T1000 (cell line): ENCODE data around the gene NPPA.
"Not testable (repeated sequence)": the region's sequence is repeated elsewhere in the genome, so short reads cannot be mapped to it uniquely, and the experiment has no call there.

Experiments
- DNase-seq: peaks from one replicate; lab custom pipeline; 2025; ENCODE audit warnings: mixed read lengths; lab: John Stamatoyannopoulos, UW

NPPA gene

GRCh38 chr1:11847667-11848372, at the start of gene NPPA:
TSS of gene NPPA (minus strand) at chr1:11847783. CDS start at chr1:11847684, 99 bp downstream.
- DNase-seq, result no peak

- not testable (repeated sequence) for DNase-seq
These were observed 46.9 kb upstream of the NPPA start for GRCh38 chr1:11894501-11894900.

- DNase-seq, result no peak
These were observed 46.3 kb upstream of the NPPA start for GRCh38 chr1:11893907-11894251.

GRCh38 chr1:11891433-11892186, 44.0 kb upstream of the NPPA start:
- no peak for DNase-seq

- DNase-seq, result no peak
These were observed 41.3 kb upstream of the NPPA start for GRCh38 chr1:11888877-11889208.

- no peak for DNase-seq
These were observed 40.8 kb upstream of the NPPA start for GRCh38 chr1:11888206-11888876.

GRCh38 chr1:11887666-11888007, 40.1 kb upstream of the NPPA start:
- no peak for DNase-seq

- no peak for DNase-seq
These were observed 39.5 kb upstream of the NPPA start for GRCh38 chr1:11886986-11887665.

GRCh38 chr1:11885916-11886315, 38.3 kb upstream of the NPPA start:
- no peak for DNase-seq

- DNase-seq, result no peak
These were observed 35.4 kb upstream of the NPPA start for GRCh38 chr1:11882814-11883538.

GRCh38 chr1:11881749-11882441, 34.3 kb upstream of the NPPA start:
- DNase-seq, result no peak

GRCh38 chr1:11880911-11881748, 33.5 kb upstream of the NPPA start:
- DNase-seq, result no peak

GRCh38 chr1:11880181-11880575, 32.6 kb upstream of the NPPA start:
- no peak for DNase-seq

- no peak for DNase-seq
These were observed 32.0 kb upstream of the NPPA start for GRCh38 chr1:11879311-11880180.

- DNase-seq, result no peak
These were observed 31.3 kb upstream of the NPPA start for GRCh38 chr1:11878891-11879190.

- DNase-seq, result no peak
These were observed 30.7 kb upstream of the NPPA start for GRCh38 chr1:11878081-11878890.

- no peak for DNase-seq
These were observed 29.5 kb upstream of the NPPA start for GRCh38 chr1:11877074-11877473.

GRCh38 chr1:11875094-11875493, 27.5 kb upstream of the NPPA start:
- no peak for DNase-seq

- DNase-seq, result no peak
These were observed 27.0 kb upstream of the NPPA start for GRCh38 chr1:11874624-11875023.
